ENCODE measurements around the gene SLC5A4. TPM values are rescaled to one million over a fixed set of nuclear protein-coding genes. Genes with fewer than 3 reads are reported as not detected.

SLC5A4 gene
- total RNA-seq, result not detected in 2 replicates

GRCh38 chr22:32255217-32255616 lies at the start of gene SLC5A4:
SLC5A4 (minus strand) TSS chr22:32255347; CDS start chr22:32255329, 18 bp downstream.

GRCh38 chr22:32204856-32205722 lies 50.1 kb downstream of the SLC5A4 start, which contains the start of gene RFPL2:
RFPL2 (minus strand) TSS chr22:32205073; CDS start chr22:32202451, 2,622 bp downstream.

Other genes starting within 250 kb of the SLC5A4 start
- not detected in 2 replicates for gene SLC5A1, start 212.1 kb downstream of the SLC5A4 start, total RNA-seq
- gene C22orf42, start 96.0 kb downstream of the SLC5A4 start, total RNA-seq, result not detected in 2 replicates
- gene RFPL2, start 50.3 kb downstream of the SLC5A4 start, total RNA-seq, result not detected in 2 replicates
- not detected in 2 replicates for gene RFPL3, start 102.5 kb upstream of the SLC5A4 start, total RNA-seq
- gene RTCB, start 156.9 kb upstream of the SLC5A4 start, total RNA-seq, result 49.5 and 90.2 TPM in 2 replicates
- gene BPIFC, start 209.1 kb upstream of the SLC5A4 start, total RNA-seq, result 0.13 TPM in 1 of 2 replicates, not detected in the other
- gene FBXO7, start 219.5 kb upstream of the SLC5A4 start, total RNA-seq, result 66.1 and 71.4 TPM in 2 replicates